ENCODE data around the gene MAST1. TPM values are rescaled to one million over a fixed set of nuclear protein-coding genes. Genes with fewer than 3 reads are reported as not detected.
"Not testable (repeated sequence)": the region's sequence is repeated elsewhere in the genome, so short reads cannot be mapped to it uniquely, and the experiment has no call there.

MAST1 gene
- total and polyA plus RNA-seq, 7 donors = 0.09 to 0.13 (median 0.10) TPM; not detected in 4

DNA sequence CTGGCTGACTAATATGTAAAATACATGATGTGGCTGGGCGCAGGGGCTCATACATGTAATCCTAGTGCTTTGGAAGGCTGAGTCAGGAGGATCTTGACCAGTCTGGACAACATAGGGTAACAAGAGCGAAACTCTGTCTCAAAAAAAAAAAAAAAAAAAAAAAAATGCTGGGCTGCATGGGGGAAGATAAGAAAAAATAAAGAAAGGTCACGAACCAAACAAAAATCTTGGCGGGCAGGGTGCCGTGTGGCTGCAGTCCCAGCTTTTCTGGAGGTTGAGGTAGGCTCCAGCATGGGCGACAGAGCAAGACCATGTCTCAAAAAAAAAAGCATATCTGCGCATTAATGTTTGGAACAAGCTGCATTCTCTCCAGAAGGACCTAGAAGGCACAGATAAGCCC is 23.2 kb upstream of the MAST1 start:
- Histone ChIP-seq H3K27me3 (ENCODE audit: insufficient read depth in 3 of 3, low read length in 2 of 3) (no peaks in the 10 kb centered on the region), H3K4me3 (no peak overlapping the region), H3K4me1 (no peaks in the 10 kb centered on the region), H3K27ac (no peak overlapping the region), H3K36me3 (ENCODE audit: insufficient read depth in 1 of 2, low read depth in 1 of 2) (peaks cover 0 to 19% of the 10 kb centered on the region in 2 donors), H3K9me3 (no peaks in the 10 kb centered on the region)
- intact Hi-C loops (cut with DNase I) = no loop called here
- 89 to 93% (median 90%) methylated on average over 7 of the region's 7 CpGs for WGBS, 3 donors
- TF ChIP-seq, protein P1, sequence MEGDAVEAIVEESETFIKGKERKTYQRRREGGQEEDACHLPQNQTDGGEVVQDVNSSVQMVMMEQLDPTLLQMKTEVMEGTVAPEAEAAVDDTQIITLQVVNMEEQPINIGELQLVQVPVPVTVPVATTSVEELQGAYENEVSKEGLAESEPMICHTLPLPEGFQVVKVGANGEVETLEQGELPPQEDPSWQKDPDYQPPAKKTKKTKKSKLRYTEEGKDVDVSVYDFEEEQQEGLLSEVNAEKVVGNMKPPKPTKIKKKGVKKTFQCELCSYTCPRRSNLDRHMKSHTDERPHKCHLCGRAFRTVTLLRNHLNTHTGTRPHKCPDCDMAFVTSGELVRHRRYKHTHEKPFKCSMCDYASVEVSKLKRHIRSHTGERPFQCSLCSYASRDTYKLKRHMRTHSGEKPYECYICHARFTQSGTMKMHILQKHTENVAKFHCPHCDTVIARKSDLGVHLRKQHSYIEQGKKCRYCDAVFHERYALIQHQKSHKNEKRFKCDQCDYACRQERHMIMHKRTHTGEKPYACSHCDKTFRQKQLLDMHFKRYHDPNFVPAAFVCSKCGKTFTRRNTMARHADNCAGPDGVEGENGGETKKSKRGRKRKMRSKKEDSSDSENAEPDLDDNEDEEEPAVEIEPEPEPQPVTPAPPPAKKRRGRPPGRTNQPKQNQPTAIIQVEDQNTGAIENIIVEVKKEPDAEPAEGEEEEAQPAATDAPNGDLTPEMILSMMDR (IDR thresholded peaks at IDR 0.05) = no peak
- DNase-seq = no peak
- no peak for ATAC-seq

GRCh38 chr19:12817188-12817587 is 21.1 kb upstream of the MAST1 start:
- ATAC-seq; H3K27me3 ChIP-seq (ENCODE audit: insufficient read depth in 3 of 3, low read length in 2 of 3); H3K27ac ChIP-seq; intact Hi-C loops (cut with DNase I); H3K9me3 ChIP-seq; H3K4me1 ChIP-seq; H3K4me3 ChIP-seq; DNase-seq: not testable (repeated sequence)
- H3K36me3 ChIP-seq (ENCODE audit: insufficient read depth in 1 of 2, low read depth in 1 of 2) = peaks cover 0 to 18% of the 10 kb centered on the region in 2 donors
- WGBS, 3 donors = 90 to 96% (median 91%) methylated on average over 6 of the region's 6 CpGs

DNA sequence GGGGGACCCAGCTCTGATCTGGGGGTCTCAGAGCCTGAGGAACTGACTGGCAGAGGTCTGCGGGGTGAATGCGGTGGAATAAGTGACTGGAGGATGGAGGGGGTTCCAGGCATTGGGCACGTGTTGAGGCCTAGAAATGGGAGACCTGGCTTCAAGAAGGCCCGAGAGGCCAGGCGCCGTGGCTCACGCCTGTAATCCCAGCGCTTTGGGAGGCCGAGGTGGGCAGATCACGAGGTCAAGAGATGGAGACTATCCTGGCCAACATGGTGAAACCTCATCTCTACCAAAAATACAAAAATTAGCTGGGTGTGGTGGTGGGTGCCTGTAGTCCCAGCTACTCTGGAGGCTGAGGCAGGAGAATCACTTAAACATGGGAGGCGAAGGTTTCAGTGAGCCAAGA is 20.5 kb upstream of the MAST1 start:
- ATAC-seq; DNase-seq; H3K27me3 ChIP-seq (ENCODE audit: insufficient read depth in 3 of 3, low read length in 2 of 3); H3K4me1 ChIP-seq; H3K9me3 ChIP-seq; intact Hi-C loops (cut with DNase I); H3K4me3 ChIP-seq; H3K27ac ChIP-seq: not testable (repeated sequence)
- 90 to 92% (median 90%) methylated on average over 11 of the region's 11 CpGs for WGBS, 3 donors
- peaks cover 0 to 16% of the 10 kb centered on the region in 2 donors for H3K36me3 ChIP-seq (ENCODE audit: insufficient read depth in 1 of 2, low read depth in 1 of 2)

DNA sequence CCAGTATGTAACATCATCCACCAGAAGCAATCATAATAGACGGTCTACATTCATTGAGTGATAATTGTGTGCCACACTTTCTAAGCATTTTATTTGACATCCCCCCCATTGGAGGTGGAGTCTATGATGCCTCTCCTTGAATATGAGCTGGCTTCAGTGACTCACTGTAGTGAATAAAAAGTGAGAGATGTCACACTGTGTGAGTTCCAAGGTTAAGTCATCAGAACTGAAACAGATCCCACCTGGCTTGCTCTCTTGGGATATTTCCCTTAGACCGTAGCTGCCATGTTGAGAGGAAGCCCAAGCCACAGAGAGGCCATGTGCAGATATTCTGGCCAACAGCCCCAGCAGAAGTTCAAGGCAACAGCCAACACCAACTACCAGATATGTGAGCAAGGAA is 16.6 kb upstream of the MAST1 start:
- intact Hi-C loops (cut with DNase I) = no loop called here
- 68 to 71% (median 70%) methylated on average over 2 of the region's 2 CpGs for WGBS, 3 donors
- Histone ChIP-seq H3K27me3 (ENCODE audit: insufficient read depth in 3 of 3, low read length in 2 of 3) (peaks cover 0 to 25% (median 2%) of the 10 kb centered on the region in 3 donors), H3K4me1 (no peaks in the 10 kb centered on the region), H3K9me3 (no peaks in the 10 kb centered on the region), H3K36me3 (ENCODE audit: insufficient read depth in 1 of 2, low read depth in 1 of 2) (no peaks in the 10 kb centered on the region), H3K27ac (no peak overlapping the region), H3K4me3 (no peak overlapping the region)
- TF ChIP-seq, protein P1 (IDR thresholded peaks at IDR 0.05) = no peak
- no peak for ATAC-seq
- DNase-seq = no peak

DNA sequence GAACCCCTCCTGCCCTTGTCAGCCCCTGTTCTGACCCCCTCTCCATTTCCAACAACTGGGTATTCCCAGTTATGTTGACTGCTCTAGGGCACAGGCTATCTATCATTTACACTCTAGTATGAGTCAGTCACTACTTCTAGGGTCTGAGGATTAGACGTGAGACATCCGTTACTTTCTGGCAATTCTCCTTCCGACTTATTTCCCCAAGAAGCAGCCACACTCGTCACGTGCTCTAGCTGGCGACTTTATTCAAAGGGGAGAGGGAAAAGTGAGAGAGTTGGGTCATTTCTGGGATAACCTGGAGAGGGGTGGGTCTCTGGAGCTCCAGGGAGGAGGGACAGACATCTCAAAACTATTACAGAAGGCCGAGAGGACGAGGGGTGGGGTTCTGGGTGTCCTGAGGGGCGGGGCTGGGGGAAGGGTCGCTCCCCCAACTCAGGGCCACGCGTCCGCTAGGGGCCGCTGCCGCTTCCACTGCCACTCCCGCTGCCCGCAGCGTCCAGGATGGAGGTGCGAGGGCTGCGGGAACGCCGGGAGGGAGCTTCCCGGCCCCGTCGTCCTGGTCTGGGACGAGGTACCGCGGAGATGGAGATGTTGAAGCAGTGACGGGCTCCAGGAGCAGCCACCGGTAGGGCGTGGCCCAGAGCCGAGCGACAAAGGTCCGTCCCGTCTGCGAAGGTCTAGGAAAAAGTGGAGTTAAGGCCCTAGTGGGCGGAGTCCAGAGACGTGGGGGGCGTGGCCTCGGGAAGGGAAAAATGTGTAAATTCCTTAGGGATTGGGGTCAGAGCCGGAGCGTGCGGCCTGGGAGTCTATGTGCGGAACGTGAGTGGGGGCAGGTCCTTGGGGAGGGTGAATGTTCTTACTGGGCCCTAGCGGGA is 12.8 kb upstream of the MAST1 start:
- Histone ChIP-seq H3K4me3 (no peak overlapping the region), H3K9me3 (no peaks in the 10 kb centered on the region), H3K36me3 (ENCODE audit: insufficient read depth in 1 of 2, low read depth in 1 of 2) (no peaks in the 10 kb centered on the region), H3K4me1 (no peaks in the 10 kb centered on the region), H3K27ac (no peak overlapping the region), H3K27me3 (ENCODE audit: insufficient read depth in 3 of 3, low read length in 2 of 3) (peaks cover 0 to 62% (median 10%) of the 10 kb centered on the region in 3 donors)
- 4 to 6% (median 5%) methylated on average over 46 of the region's 46 CpGs for WGBS, 3 donors
- intact Hi-C loops (cut with DNase I) = no loop called here
- ATAC-seq (no peak), DNase-seq (no peak)
- TF ChIP-seq, protein P1 (IDR thresholded peaks at IDR 0.05) = peak; percentile 18
